ENCODE results near the gene ADARB1.

DNA sequence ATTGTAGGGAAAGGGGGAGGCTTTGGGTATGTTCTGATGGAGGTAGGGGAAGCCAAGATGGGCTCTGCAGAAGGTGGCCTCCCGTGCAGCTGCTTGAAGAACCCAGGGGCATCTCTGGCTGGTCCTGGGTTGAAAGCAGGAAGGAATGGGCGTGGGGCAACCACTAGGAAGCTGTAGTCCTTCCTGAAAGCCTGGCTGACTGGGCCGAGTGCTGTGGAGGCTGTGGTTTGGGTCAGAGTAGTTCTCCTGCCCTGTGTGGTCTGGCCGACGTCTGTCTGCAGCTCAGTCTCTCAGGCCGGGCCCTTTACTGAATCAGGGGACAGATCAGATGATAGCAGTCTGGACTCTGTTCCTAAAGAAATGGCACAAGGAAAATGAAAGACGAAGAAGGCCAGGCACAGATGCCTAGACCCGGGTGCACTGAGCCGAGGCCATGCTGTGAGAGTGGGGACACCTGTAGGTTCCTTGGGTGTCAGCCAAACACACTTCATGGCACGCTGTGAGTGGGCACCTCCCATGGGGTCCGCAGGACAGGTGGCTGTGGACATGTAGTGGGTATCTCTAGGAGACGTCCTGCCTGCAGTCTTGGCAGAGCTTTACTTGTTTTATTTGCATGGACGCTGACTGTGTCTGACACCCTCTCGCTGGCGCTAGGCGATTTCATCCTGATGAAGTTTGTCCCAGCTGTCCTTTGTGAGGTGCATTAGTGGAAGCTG, 126.4 kb downstream of the ADARB1 start:
- TF ChIP-seq FOXK2 (IDR thresholded peaks at IDR 0.05) = no peak
- no peak for TF ChIP-seq BHLHE40 (IDR thresholded peaks at IDR 0.05; ENCODE audit: borderline replicate concordance)
- TF ChIP-seq ARNT (IDR thresholded peaks at IDR 0.05) = no peak
- TF ChIP-seq L3MBTL2 (conservative IDR thresholded peaks at IDR 0.05) = no peak
- TF ChIP-seq, protein P1, sequence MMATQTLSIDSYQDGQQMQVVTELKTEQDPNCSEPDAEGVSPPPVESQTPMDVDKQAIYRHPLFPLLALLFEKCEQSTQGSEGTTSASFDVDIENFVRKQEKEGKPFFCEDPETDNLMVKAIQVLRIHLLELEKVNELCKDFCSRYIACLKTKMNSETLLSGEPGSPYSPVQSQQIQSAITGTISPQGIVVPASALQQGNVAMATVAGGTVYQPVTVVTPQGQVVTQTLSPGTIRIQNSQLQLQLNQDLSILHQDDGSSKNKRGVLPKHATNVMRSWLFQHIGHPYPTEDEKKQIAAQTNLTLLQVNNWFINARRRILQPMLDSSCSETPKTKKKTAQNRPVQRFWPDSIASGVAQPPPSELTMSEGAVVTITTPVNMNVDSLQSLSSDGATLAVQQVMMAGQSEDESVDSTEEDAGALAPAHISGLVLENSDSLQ (IDR thresholded peaks at IDR 0.05) = no peak
- no peak for TF ChIP-seq FOXA1 (IDR thresholded peaks at IDR 0.05)
- no peak for TF ChIP-seq SUZ12 (IDR thresholded peaks at IDR 0.05)
- TF ChIP-seq LEF1 (IDR thresholded peaks at IDR 0.05; ENCODE audit: borderline replicate concordance) = no peak
- TF ChIP-seq CTBP1 (IDR thresholded peaks at IDR 0.05; ENCODE audit: borderline replicate concordance) = no peak
- TF ChIP-seq ELF4 (IDR thresholded peaks at IDR 0.05) = no peak
- no peak for TF ChIP-seq TARDBP (IDR thresholded peaks at IDR 0.05)

All from HEK293T (cell line).